ENCODE data around the gene TMEM145.

TMEM145 gene

DNA sequence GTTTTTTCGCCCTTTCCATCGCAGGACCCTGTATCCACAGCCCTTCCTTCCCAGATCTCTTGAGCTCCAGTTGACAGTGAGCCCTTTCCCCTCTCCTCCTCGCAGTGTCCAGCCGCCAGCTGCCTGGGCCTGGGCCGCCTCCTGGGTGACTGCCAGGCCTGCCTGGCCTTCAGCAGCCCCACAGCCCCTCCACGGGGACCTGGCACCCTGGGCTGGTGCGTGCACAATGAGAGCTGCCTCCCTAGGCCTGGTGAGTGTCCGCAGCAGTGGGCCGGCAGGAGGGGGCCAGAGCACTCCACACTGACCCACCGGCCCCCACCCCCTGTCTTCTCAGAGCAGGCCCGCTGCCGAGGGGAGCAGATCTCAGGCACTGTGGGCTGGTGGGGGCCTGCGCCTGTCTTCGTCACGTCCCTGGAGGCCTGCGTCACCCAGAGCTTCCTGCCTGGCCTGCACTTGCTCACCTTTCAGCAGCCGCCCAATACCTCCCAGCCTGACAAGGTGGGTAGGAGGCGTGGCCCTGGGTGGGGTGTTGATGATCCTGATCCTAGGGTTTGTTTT lies 31.3 kb downstream of the TMEM145 start:
- no peak for DNase-seq (ENCODE audit: extremely low read depth, low read depth)
- TF ChIP-seq, protein P1, sequence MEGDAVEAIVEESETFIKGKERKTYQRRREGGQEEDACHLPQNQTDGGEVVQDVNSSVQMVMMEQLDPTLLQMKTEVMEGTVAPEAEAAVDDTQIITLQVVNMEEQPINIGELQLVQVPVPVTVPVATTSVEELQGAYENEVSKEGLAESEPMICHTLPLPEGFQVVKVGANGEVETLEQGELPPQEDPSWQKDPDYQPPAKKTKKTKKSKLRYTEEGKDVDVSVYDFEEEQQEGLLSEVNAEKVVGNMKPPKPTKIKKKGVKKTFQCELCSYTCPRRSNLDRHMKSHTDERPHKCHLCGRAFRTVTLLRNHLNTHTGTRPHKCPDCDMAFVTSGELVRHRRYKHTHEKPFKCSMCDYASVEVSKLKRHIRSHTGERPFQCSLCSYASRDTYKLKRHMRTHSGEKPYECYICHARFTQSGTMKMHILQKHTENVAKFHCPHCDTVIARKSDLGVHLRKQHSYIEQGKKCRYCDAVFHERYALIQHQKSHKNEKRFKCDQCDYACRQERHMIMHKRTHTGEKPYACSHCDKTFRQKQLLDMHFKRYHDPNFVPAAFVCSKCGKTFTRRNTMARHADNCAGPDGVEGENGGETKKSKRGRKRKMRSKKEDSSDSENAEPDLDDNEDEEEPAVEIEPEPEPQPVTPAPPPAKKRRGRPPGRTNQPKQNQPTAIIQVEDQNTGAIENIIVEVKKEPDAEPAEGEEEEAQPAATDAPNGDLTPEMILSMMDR (IDR thresholded peaks at IDR 0.05; ENCODE audit: low read depth, low read length), result no peak

DNA sequence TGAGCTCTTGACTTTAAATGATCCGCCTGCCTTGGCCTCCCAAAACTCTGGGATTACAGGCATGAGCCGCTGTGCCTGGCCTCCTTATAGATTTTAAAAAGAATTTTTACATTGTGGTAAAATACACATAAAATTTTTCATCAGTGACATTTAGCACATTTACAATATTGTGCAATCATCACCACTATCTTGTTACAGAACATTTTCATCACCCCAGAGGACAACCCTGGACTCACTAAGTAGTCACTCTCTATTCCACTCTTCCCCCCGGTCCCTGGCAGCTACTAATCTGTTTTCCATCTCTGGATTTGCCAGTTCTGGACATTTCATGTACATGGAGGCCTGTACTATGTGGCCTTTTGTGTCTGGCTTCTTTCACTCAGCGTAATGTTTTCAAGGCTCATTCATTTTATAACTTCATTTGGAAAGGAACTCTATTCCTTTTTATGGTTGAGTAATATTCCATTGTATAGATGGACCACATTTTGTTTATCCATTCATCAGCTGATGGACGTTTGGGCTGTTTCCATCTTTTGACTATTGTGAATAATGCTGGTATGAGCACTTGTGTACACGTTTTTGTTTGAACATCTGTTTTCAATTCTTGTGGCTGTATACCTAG lies 32.2 kb downstream of the TMEM145 start:
- DNase-seq (ENCODE audit: extremely low read depth, low read depth), result peak; percentile 22
- TF ChIP-seq, protein P1 (IDR thresholded peaks at IDR 0.05; ENCODE audit: low read depth, low read length), result no peak

DNA sequence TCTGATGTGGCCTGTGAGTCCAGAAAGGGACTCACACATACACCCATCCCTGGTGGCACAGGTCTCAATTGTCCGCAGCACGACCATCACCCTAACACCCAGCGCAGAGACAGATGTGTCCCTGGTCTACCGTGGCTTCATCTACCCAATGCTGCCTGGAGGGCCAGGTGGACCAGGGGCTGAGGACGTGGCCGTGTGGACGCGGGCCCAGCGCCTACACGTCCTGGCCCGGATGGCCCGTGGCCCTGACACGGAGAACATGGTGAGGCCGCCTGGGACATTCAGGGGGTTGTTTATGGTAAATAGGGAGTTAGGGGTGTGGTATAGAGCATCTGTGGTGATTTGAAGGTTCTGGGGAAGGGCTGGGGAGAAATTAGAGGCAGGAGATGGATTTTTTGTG lies 35.1 kb downstream of the TMEM145 start:
- TF ChIP-seq, protein P1 (IDR thresholded peaks at IDR 0.05; ENCODE audit: low read depth, low read length), result no peak
- DNase-seq (ENCODE audit: extremely low read depth, low read depth), result no peak

DNA sequence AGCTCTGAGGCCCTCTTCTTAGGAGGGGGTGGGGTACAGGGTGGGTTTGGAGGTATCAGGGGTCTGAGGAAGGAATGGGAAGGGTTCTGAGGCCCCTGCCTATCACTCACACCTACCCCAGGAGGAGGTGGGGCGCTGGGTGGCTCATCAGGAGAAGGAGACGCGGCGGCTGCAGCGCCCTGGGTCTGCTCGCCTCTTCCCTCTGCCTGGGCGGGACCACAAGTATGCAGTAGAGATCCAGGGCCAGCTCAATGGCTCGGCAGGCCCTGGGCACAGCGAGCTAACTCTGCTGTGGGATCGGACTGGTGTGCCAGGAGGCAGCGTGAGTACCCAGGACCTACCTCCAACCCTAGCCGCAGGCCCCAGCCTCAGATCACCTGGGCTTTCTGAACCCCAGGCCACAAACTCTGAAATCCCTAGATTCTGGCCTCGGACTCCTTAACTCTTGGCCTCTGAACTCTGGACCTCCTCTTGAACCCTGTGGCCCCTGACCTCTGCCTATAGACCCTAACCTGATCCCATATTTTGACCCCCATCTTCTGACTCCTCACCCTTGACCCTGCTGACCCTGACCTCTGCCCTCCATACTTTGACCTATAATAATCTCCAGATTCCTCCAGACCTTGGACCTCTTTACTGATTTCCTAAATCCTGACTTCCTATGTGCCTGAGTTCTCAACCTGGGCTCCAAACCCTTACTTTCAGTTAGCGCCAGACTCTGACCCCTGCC lies 36.4 kb downstream of the TMEM145 start:
- no peak for DNase-seq (ENCODE audit: extremely low read depth, low read depth)
- TF ChIP-seq, protein P1 (IDR thresholded peaks at IDR 0.05; ENCODE audit: low read depth, low read length), result no peak

DNA sequence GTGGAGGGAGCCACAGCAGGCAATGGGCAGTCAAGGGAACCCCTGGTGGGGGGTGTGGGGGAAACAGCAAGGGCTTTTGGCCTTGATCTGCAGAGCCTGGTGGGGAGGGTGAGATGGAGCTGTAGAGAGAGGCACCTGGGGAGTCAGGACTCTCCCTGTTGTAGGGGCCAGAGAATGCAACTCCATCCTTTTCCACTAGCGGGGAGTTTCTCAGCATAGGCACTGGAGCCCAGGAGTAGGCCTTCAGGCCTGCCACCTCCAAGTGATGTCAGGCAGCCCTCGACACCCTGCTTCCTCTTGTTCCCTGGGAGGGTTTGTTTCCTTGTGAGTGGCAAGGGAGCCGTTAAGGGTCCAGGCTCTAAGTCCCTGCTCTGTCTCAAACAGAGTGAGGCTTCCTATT lies 37.3 kb downstream of the TMEM145 start:
- no peak for DNase-seq (ENCODE audit: extremely low read depth, low read depth)
- TF ChIP-seq, protein P1 (IDR thresholded peaks at IDR 0.05; ENCODE audit: low read depth, low read length), result no peak

DNA sequence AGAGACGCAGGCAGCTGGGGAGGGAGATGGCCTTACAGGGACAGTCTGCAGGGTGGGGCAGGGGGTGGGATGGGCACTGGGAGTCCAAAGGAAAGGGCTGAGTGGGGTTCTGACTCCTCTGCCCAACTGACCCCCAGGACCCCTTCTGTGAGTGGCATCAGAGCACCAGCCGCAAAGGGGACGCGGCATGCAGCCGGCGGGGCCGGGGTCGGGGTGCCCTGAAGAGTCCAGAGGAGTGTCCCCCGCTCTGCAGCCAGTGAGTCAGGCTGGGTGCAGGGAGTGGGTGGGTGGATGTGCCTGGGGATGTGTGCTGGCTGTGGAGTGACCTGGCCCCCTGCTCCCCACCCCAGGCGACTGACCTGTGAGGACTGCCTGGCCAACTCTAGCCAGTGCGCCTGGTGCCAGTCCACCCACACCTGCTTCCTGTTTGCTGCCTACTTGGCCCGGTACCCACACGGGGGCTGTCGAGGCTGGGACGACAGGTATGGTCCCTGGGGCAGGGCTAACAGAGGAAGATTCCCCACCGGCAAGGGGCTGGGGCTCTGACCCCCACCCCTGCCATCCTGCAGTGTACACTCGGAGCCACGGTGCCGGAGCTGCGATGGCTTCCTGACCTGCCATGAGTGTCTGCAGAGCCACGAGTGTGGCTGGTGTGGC lies 38.1 kb downstream of the TMEM145 start:
- TF ChIP-seq, protein P1 (IDR thresholded peaks at IDR 0.05; ENCODE audit: low read depth, low read length), result no peak
- DNase-seq (ENCODE audit: extremely low read depth, low read depth), result no peak

Data from AG09319 (cell line).